Measurements from ENCODE around the gene KCTD7. TPM values are rescaled to one million over a fixed set of nuclear protein-coding genes. Genes with fewer than 3 reads are reported as not detected.

KCTD7 gene
- total and polyA plus RNA-seq, 2 of the 13 experiments (the other 11 are each of a cell fraction or from before 2014, with no cell fraction given), result 7.3 to 13.5 TPM

DNA sequence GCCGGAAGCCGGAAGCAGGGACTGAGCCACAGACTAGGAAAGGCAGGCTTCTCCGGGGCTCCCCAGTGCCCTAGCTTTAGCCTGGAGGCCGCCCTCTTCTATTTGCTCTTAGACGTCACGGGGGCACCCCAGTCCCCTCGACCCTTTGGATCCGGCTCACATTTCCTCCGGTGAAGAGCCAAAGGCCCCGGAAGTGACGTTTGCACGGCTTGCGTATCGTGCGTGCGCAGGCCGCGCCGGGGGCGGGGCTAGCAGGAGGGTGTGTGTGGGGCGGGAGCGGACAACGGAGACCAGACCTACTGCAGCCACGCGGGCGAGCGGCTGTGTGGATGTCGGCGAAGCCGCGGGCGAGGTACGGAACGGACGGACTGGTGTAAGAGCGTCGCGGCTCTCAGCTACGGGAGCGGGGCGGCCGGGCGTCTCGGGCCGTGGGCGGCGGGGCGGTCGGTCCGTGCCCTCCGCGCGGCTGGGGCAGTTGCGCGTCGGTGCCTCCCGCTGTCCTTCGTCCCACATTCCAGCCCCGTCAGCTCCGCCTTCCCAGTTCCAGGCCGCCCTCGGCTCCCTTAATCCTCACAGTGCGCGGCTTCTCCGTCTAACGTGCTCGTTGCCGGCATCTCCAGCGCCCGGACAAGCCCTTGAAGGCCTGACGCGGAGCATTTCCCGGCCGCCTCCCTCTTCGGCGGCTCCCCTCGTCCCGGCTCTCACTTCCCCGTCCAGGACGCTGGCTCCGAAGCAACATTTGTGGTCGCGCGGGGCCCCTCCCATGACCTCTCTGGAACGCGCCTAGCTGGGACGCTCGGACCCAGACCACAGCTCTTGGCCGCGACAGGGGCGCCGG is 25.8 kb downstream of the KCTD7 start (continued):
- TF ChIP-seq MAZ (IDR thresholded peaks at IDR 0.05; ENCODE audit: borderline replicate concordance, low read depth, low read length), result peak; percentile 68; the same call in 1 of the 2 replicates
- TF ChIP-seq MAZ (CRISPR knock-in tag; IDR thresholded peaks at IDR 0.05; ENCODE audit: low read depth), result peak; percentile 98
- peak; percentile 51; the same call in 1 of the 2 replicates for TF ChIP-seq ZNF570 (CRISPR knock-in tag; IDR thresholded peaks at IDR 0.05; ENCODE audit: borderline replicate concordance)
- TF ChIP-seq, protein P1, sequence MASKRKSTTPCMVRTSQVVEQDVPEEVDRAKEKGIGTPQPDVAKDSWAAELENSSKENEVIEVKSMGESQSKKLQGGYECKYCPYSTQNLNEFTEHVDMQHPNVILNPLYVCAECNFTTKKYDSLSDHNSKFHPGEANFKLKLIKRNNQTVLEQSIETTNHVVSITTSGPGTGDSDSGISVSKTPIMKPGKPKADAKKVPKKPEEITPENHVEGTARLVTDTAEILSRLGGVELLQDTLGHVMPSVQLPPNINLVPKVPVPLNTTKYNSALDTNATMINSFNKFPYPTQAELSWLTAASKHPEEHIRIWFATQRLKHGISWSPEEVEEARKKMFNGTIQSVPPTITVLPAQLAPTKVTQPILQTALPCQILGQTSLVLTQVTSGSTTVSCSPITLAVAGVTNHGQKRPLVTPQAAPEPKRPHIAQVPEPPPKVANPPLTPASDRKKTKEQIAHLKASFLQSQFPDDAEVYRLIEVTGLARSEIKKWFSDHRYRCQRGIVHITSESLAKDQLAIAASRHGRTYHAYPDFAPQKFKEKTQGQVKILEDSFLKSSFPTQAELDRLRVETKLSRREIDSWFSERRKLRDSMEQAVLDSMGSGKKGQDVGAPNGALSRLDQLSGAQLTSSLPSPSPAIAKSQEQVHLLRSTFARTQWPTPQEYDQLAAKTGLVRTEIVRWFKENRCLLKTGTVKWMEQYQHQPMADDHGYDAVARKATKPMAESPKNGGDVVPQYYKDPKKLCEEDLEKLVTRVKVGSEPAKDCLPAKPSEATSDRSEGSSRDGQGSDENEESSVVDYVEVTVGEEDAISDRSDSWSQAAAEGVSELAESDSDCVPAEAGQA (IDR thresholded peaks at IDR 0.05; ENCODE audit: low read depth), result peak; percentile 90
- TF ChIP-seq, protein P1 (CRISPR knock-in tag; IDR thresholded peaks at IDR 0.05; ENCODE audit: borderline replicate concordance), result peak; percentile 83
- TF ChIP-seq ZNF546 (CRISPR knock-in tag; conservative IDR thresholded peaks at IDR 0.05), result peak; percentile 94; the same call in 1 of the 2 replicates
- TF ChIP-seq, protein P2, sequence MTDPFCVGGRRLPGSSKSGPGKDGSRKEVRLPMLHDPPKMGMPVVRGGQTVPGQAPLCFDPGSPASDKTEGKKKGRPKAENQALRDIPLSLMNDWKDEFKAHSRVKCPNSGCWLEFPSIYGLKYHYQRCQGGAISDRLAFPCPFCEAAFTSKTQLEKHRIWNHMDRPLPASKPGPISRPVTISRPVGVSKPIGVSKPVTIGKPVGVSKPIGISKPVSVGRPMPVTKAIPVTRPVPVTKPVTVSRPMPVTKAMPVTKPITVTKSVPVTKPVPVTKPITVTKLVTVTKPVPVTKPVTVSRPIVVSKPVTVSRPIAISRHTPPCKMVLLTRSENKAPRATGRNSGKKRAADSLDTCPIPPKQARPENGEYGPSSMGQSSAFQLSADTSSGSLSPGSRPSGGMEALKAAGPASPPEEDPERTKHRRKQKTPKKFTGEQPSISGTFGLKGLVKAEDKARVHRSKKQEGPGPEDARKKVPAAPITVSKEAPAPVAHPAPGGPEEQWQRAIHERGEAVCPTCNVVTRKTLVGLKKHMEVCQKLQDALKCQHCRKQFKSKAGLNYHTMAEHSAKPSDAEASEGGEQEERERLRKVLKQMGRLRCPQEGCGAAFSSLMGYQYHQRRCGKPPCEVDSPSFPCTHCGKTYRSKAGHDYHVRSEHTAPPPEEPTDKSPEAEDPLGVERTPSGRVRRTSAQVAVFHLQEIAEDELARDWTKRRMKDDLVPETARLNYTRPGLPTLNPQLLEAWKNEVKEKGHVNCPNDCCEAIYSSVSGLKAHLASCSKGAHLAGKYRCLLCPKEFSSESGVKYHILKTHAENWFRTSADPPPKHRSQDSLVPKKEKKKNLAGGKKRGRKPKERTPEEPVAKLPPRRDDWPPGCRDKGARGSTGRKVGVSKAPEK (CRISPR knock-in tag; IDR thresholded peaks at IDR 0.05; ENCODE audit: borderline replicate concordance), result no peak
- TF ChIP-seq SRY (CRISPR knock-in tag; IDR thresholded peaks at IDR 0.05), result peak; percentile 87
- peak; percentile 89 for TF ChIP-seq TARDBP (CRISPR knock-in tag; IDR thresholded peaks at IDR 0.05)
- TF ChIP-seq ZNF607 (CRISPR knock-in tag; IDR thresholded peaks at IDR 0.05; ENCODE audit: borderline replicate concordance), result peak; percentile 77
- peak; percentile 82; the same call in 1 of the 2 replicates for TF ChIP-seq GFI1 (CRISPR knock-in tag; IDR thresholded peaks at IDR 0.05; ENCODE audit: borderline replicate concordance)
- TF ChIP-seq, protein P3, sequence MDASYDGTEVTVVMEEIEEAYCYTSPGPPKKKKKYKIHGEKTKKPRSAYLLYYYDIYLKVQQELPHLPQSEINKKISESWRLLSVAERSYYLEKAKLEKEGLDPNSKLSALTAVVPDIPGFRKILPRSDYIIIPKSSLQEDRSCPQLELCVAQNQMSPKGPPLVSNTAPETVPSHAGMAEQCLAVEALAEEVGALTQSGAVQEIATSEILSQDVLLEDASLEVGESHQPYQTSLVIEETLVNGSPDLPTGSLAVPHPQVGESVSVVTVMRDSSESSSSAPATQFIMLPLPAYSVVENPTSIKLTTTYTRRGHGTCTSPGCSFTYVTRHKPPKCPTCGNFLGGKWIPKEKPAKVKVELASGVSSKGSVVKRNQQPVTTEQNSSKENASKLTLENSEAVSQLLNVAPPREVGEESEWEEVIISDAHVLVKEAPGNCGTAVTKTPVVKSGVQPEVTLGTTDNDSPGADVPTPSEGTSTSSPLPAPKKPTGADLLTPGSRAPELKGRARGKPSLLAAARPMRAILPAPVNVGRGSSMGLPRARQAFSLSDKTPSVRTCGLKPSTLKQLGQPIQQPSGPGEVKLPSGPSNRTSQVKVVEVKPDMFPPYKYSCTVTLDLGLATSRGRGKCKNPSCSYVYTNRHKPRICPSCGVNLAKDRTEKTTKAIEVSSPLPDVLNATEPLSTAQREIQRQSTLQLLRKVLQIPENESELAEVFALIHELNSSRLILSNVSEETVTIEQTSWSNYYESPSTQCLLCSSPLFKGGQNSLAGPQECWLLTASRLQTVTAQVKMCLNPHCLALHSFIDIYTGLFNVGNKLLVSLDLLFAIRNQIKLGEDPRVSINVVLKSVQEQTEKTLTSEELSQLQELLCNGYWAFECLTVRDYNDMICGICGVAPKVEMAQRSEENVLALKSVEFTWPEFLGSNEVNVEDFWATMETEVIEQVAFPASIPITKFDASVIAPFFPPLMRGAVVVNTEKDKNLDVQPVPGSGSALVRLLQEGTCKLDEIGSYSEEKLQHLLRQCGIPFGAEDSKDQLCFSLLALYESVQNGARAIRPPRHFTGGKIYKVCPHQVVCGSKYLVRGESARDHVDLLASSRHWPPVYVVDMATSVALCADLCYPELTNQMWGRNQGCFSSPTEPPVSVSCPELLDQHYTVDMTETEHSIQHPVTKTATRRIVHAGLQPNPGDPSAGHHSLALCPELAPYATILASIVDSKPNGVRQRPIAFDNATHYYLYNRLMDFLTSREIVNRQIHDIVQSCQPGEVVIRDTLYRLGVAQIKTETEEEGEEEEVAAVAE (CRISPR knock-in tag; IDR thresholded peaks at IDR 0.05; ENCODE audit: borderline replicate concordance), result peak; percentile 30
- peak; percentile 78; the same call in 1 of the 2 replicates for TF ChIP-seq RXRB (CRISPR knock-in tag; IDR thresholded peaks at IDR 0.05; ENCODE audit: borderline replicate concordance)
- no peak for TF ChIP-seq ZNF296 (CRISPR knock-in tag; conservative IDR thresholded peaks at IDR 0.05)
- TF ChIP-seq NFIC (IDR thresholded peaks at IDR 0.05; ENCODE audit: low read length), result no peak

Data from HepG2 (cell line).